Panc1 (cell line): ENCODE data around the gene MSH4.
"Not testable (repeated sequence)": the region's sequence is repeated elsewhere in the genome, so short reads cannot be mapped to it uniquely, and the experiment has no call there.

Experiments used
- SIN3A ChIP-seq: IDR thresholded peaks from 2 replicates; pipeline ENCODE4 v1.6.1; 2012; ENCODE audit warnings: low read depth, mild to moderate bottlenecking, low read length, moderate library complexity, borderline replicate concordance; ENCODE audit not compliant: insufficient read depth
- TCF7L2 ChIP-seq: IDR thresholded peaks from 2 replicates; pipeline ENCODE4 v1.6.1; 2011; ENCODE audit warnings: mild to moderate bottlenecking, low read depth, low read length, inconsistent platforms
- TF ChIP-seq, protein P1 (sequence below): fragments of 450-650 bp; IDR thresholded peaks from 2 replicates; pipeline ENCODE4 v1.5.1; 2017; ENCODE audit warnings: mild to moderate bottlenecking
- TF ChIP-seq, protein P2 (sequence below), 2 experiments: IDR thresholded peaks; 2 replicates each; pipeline ENCODE4 v1.6.1; 2011 to 2012; ENCODE audit warnings: low read depth in 2 of 2, control low read depth in 1 of 2, low read length in 1 of 2, mild to moderate bottlenecking in 1 of 2, moderate library complexity in 1 of 2; ENCODE audit not compliant: insufficient read depth in 1 of 2

DNA sequence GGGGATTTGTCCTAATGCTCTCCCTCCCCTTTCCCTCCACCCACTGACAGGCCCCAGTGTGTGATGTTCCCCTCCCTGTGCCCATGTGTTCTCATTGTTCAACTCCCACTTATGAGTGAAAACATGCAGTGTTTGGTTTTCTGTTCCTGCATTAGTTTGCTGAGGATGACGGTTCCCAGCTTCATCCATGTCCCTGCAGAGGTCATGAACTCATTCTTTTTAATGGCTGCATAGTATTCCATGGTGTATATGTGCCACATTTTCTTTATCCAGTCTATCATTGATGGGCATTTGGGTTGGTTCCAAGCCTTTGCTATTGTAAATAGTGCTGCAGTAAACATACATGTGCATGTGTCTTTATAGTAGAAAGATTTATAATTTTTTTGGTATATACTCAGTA lies 26.9 kb downstream of the MSH4 start:
- TF ChIP-seq, protein P1, sequence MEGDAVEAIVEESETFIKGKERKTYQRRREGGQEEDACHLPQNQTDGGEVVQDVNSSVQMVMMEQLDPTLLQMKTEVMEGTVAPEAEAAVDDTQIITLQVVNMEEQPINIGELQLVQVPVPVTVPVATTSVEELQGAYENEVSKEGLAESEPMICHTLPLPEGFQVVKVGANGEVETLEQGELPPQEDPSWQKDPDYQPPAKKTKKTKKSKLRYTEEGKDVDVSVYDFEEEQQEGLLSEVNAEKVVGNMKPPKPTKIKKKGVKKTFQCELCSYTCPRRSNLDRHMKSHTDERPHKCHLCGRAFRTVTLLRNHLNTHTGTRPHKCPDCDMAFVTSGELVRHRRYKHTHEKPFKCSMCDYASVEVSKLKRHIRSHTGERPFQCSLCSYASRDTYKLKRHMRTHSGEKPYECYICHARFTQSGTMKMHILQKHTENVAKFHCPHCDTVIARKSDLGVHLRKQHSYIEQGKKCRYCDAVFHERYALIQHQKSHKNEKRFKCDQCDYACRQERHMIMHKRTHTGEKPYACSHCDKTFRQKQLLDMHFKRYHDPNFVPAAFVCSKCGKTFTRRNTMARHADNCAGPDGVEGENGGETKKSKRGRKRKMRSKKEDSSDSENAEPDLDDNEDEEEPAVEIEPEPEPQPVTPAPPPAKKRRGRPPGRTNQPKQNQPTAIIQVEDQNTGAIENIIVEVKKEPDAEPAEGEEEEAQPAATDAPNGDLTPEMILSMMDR: not testable (repeated sequence)
- TF ChIP-seq, protein P2, sequence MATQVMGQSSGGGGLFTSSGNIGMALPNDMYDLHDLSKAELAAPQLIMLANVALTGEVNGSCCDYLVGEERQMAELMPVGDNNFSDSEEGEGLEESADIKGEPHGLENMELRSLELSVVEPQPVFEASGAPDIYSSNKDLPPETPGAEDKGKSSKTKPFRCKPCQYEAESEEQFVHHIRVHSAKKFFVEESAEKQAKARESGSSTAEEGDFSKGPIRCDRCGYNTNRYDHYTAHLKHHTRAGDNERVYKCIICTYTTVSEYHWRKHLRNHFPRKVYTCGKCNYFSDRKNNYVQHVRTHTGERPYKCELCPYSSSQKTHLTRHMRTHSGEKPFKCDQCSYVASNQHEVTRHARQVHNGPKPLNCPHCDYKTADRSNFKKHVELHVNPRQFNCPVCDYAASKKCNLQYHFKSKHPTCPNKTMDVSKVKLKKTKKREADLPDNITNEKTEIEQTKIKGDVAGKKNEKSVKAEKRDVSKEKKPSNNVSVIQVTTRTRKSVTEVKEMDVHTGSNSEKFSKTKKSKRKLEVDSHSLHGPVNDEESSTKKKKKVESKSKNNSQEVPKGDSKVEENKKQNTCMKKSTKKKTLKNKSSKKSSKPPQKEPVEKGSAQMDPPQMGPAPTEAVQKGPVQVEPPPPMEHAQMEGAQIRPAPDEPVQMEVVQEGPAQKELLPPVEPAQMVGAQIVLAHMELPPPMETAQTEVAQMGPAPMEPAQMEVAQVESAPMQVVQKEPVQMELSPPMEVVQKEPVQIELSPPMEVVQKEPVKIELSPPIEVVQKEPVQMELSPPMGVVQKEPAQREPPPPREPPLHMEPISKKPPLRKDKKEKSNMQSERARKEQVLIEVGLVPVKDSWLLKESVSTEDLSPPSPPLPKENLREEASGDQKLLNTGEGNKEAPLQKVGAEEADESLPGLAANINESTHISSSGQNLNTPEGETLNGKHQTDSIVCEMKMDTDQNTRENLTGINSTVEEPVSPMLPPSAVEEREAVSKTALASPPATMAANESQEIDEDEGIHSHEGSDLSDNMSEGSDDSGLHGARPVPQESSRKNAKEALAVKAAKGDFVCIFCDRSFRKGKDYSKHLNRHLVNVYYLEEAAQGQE (IDR thresholded peaks at IDR 0.05; ENCODE audit: insufficient read depth in 1 of 2, low read depth in 2 of 2, low read length in 1 of 2): not testable (repeated sequence)
- not testable (repeated sequence) for TF ChIP-seq TCF7L2, SIN3A
